GM15510 (cell line): ENCODE data around the gene GTF2I.
"Not testable (repeated sequence)": the region's sequence is repeated elsewhere in the genome, so short reads cannot be mapped to it uniquely, and the experiment has no call there.

Experiments
- POLR2A ChIP-seq: IDR thresholded peaks from 3 replicates; pipeline ENCODE4 v1.6.1; 2011; ENCODE audit warnings: borderline replicate concordance; ENCODE audit not compliant: insufficient read length; ENCODE audit errors: extremely low read depth

GTF2I gene

DNA sequence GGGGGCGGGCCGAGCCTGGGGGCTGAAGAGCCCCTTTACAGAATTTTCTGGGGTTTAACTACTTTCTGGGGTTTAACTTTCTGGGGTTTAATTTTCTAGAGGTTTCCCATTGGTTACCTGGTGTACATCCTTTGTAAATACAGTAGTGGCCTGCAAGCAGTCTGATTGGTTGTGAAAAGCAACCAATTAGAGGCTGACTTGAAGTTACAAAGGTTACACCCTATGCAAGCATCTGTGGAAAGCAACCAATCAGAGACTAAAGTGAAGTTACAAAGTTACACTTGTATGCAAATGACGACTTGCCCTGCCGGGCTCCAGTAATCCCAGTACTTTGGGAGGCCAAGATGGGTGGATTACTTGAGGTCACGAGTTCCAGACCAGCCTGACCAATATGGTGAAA, 27.4 kb downstream of the GTF2I start:
- no peak for TF ChIP-seq POLR2A

DNA sequence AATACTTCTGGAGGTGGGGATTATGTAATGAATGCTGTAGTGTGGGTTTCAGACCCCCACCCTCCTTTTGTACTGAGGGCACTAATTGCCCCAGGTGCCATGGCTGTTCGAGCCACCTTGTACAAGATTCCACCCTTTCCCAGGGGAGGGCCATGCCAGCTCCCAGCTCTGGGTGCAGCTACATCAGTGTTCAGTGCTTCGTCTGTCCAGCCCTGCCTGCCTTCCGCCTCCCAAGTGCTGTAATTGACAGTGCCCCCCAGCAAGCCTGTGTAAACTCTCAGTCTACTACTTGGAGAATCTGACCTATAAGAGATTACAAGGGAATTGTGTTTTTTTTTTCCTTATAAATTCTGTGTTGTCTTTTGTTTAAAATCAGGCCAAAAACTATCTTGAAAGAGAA, 33.0 kb downstream of the GTF2I start:
- TF ChIP-seq POLR2A = no peak

DNA sequence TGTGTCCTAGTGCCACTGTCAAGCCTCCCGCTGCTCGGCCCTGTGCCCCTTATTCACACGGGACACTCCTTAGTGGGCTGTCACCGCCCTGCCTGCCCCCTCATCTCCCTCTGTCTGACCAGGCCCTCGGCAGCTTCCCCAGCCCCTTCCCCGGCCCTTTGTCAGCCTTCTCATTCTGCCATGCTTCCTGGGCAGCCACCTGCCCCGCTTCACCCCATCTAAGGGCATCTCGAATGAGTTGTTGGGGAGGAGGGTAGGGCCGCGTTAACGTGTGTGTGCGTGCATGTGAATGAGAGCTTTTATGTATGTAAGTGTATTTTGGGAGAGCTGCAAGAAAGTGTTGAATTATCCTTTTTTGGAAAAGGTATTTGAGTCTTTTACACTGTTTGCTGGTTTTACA, 49.7 kb downstream of the GTF2I start:
- no peak for TF ChIP-seq POLR2A

- no peak for TF ChIP-seq POLR2A
Measured at GRCh38 chr7:74708569-74709275, 51.2 kb downstream of the GTF2I start.

DNA sequence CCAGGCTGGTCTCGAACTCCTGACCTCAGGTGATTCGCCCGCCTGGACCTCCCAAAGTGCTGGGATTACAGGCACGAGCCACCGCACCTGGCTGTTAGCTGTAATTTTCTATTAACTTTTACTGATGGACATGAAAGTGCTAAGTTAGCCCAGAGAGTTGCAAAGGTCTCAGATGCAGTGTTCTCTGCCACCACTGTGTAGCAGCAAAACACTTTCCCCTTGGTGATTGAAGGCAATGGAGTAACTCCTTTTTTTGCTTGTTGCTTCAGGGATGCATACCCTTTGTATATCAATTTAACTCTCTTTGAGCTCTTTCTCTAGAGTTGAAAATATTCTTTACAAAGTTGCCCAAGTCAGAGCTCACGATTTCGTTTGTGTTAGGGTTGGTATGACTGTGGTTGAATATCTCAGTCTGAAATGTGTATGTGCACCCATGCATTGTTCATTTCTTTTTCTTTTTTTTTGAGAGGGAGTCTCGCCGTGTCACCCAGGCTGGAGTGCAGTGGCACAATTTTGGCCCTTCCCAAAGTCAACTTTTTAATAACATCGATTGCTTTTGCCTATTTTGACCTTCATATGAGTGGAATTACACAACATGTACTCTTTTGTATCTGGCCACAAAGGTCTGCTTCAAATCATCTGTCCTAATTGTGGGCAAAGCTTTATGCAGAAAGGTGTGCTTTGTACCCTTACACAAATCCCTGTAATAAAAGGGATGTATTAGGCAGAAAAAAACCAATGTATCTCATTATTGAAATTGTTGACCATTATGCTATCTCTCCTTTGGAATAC, 52.6 kb downstream of the GTF2I start:
- TF ChIP-seq POLR2A = no peak

DNA sequence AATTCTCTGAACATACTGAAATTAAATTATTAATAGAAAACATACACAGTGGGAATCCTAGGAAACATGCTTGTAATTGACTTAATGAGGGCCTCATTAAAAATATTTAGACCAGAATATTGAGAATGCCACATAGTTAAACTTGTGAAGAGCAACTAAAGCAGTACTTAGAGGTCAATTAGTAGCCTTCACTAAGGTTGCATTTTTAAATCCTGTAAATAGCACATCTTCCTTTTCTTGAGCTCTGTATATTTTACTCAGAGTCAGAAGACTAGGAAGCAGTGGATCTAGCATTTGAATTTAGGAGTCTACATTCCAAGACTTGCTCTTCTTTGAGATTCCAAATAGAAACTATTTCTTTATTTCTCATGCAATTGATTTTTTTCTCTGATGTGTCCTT, 56.0 kb downstream of the GTF2I start:
- TF ChIP-seq POLR2A = no peak

GRCh38 chr7:74717889-74718288, 60.4 kb downstream of the GTF2I start:
- TF ChIP-seq POLR2A = no peak

GRCh38 chr7:74718336-74718735, 60.8 kb downstream of the GTF2I start:
- TF ChIP-seq POLR2A = no peak

- TF ChIP-seq POLR2A = no peak
Measured at GRCh38 chr7:74722153-74722552, 64.6 kb downstream of the GTF2I start.

GRCh38 chr7:74725840-74726239, 68.3 kb downstream of the GTF2I start:
- no peak for TF ChIP-seq POLR2A

- no peak for TF ChIP-seq POLR2A
Measured at GRCh38 chr7:74726309-74727101, 69.0 kb downstream of the GTF2I start.

DNA sequence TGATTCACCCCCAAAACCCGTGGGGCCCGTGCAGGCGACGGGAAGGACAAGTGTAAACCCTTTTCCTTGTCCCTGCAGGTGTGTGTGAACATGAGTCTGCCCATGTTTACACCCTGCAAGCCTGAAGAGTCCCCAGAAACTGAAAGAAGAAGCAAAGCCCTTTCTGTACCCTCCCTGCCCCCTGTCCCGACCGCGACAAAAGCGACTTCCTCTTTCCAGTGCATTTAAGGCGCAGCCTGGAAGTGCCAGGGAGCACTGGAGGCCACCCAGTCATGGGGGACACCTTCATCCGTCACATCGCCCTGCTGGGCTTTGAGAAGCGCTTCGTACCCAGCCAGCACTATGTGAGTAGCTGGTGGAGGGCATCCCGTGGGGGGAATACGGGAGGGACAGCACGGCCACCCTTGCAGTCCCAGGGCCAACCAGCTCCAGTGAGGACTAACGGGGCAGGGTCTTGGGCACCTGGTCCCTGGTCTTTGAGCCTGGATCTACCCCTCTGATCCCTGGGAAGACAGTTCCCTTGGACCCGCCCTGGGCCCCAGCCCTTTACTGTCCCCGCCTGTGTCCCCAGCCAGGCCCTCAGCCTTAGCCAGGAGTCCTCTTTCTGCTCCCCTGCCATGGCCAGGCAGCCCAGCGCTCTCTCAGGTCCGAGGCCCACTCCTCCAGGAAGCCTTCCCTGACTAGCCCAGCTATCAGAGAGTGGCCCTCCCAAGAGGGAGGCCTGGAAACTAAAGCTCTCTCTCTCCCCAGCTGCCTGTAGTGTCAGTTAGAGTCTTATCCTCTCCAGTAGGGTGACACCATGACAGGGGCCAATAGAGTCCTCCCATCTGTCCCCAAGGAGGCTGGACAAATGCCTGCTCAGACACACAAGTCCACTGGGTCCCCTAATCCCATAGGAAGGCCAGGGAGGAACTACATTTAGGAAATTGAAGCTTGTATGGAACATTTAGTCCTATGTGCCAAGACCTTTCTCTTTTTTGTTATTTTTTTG, 116.5 kb downstream of the GTF2I start, which contains the start of gene NCF1:
TSS of gene NCF1 (plus strand) at position 252 of the 991 bp plus-strand sequence. CDS start at position 273, 21 bp downstream.
- not testable (repeated sequence) for TF ChIP-seq POLR2A
